ENCODE results near the gene CHRM5.
"Not testable (repeated sequence)": the region's sequence is repeated elsewhere in the genome, so short reads cannot be mapped to it uniquely, and the experiment has no call there.

The CHRM5 gene

GRCh38 chr15:33988384-33988783, 20.1 kb downstream of the CHRM5 start:
- DNase-seq (ENCODE audit: low spot score): no peak

- DNase-seq (ENCODE audit: low spot score): no peak
Observed at GRCh38 chr15:33994005-33994615, 25.8 kb downstream of the CHRM5 start.

- DNase-seq (ENCODE audit: low spot score): not testable (repeated sequence)
Observed at GRCh38 chr15:33995666-33996065, 27.4 kb downstream of the CHRM5 start.

- DNase-seq (ENCODE audit: low spot score): no peak
Observed at GRCh38 chr15:34001536-34001935, 33.2 kb downstream of the CHRM5 start.

GRCh38 chr15:34006381-34006780, 38.1 kb downstream of the CHRM5 start:
- no peak for DNase-seq (ENCODE audit: low spot score)

- DNase-seq (ENCODE audit: low spot score): no peak
Observed at GRCh38 chr15:34009656-34010055, 41.4 kb downstream of the CHRM5 start.

- DNase-seq (ENCODE audit: low spot score): no peak
Observed at GRCh38 chr15:34010921-34011320, 42.6 kb downstream of the CHRM5 start.

GRCh38 chr15:34011481-34011880, 43.2 kb downstream of the CHRM5 start:
- DNase-seq (ENCODE audit: low spot score): no peak

GRCh38 chr15:34012461-34013028, 44.2 kb downstream of the CHRM5 start:
- DNase-seq (ENCODE audit: low spot score): no peak

GRCh38 chr15:34013746-34014145, 45.4 kb downstream of the CHRM5 start:
- DNase-seq (ENCODE audit: low spot score): no peak

GRCh38 chr15:34014556-34014955, 46.3 kb downstream of the CHRM5 start:
- peak; percentile 29 for DNase-seq (ENCODE audit: low spot score)

- DNase-seq (ENCODE audit: low spot score): no peak
Observed at GRCh38 chr15:34018021-34018645, 49.8 kb downstream of the CHRM5 start.

GRCh38 chr15:34018738-34019137, 50.4 kb downstream of the CHRM5 start:
- DNase-seq (ENCODE audit: low spot score): not testable (repeated sequence)

- DNase-seq (ENCODE audit: low spot score): no peak
Observed at GRCh38 chr15:34019369-34019990, 51.2 kb downstream of the CHRM5 start.

- no peak for DNase-seq (ENCODE audit: low spot score)
Observed at GRCh38 chr15:34023907-34024306, 55.6 kb downstream of the CHRM5 start.

GRCh38 chr15:34025252-34025651, 57.0 kb downstream of the CHRM5 start:
- no peak for DNase-seq (ENCODE audit: low spot score)

GRCh38 chr15:34027606-34028005, 59.3 kb downstream of the CHRM5 start:
- DNase-seq (ENCODE audit: low spot score): no peak

GRCh38 chr15:34031987-34032760, 63.9 kb downstream of the CHRM5 start:
- DNase-seq (ENCODE audit: low spot score): no peak

- peak; percentile 75 for DNase-seq (ENCODE audit: low spot score)
Observed at GRCh38 chr15:34038023-34038870, 70.0 kb downstream of the CHRM5 start.

GRCh38 chr15:34038871-34039789, 70.8 kb downstream of the CHRM5 start, which contains the start of gene AVEN:
AVEN (minus strand) TSS chr15:34039204; CDS start chr15:34039046, 158 bp downstream.
- DNase-seq (ENCODE audit: low spot score): peak; percentile 36

Data from hepatic stellate cell (primary cell).